ENCODE results near the gene C1orf122. TPM values are rescaled to one million over a fixed set of nuclear protein-coding genes. Genes with fewer than 3 reads are reported as not detected.
"Not testable (repeated sequence)": the region's sequence is repeated elsewhere in the genome, so short reads cannot be mapped to it uniquely, and the experiment has no call there.

The C1orf122 gene
- total and polyA plus RNA-seq, 2 experiments from 2014 or later, result 32.8 to 68.3 TPM

DNA sequence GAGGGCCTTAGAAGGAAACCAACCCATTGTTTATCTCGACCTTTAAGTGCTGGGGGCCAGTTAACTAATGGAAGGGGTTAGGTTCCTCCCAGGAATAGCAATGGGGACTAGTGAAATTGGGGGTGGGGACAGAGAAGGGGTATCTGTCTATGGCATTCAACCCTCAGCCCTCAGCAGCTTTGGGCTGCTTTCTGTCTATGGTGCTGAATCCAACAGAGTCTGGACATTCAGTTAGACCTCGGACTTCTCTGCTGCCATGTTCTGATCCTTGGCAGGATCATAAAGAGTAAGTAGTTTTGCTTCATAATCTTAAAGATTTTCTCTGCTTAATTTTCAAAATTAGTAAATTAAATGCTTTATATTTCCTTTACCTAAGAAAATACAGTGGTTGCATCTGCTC is 40.1 kb upstream of the C1orf122 start:
- H3K27ac ChIP-seq (ENCODE audit: low read depth), result no peak overlapping the region
- no peaks in the 10 kb centered on the region for H3K9me2 ChIP-seq (ENCODE audit: insufficient read depth)
- H3F3A ChIP-seq (replicated peaks; ENCODE audit: low read depth), result 0 out of 2 replicates have a peak, but pooled peaks cover 2% of the 10 kb centered on the region
- ATAC-seq (no peak), DNase-seq (ENCODE audit: low spot score) (peak; percentile 60)
- peak overlapping the region; percentile 93; the same call in 1 of the 2 replicates for H3K4me2 ChIP-seq
- Mint-ChIP-seq H3K9me3 (no peaks in the 10 kb centered on the region), H3K27ac (no peak overlapping the region), H3K36me3 (ENCODE audit: low read depth) (no peaks in the 10 kb centered on the region), H3K27me3 (ENCODE audit: insufficient read depth, low read depth, poor library complexity) (peaks cover 49% of the 10 kb centered on the region), H3K4me1 (peaks cover 28% of the 10 kb centered on the region), H3K4me3 (no peak overlapping the region)
- H3K79me2 ChIP-seq (replicated peaks; ENCODE audit: insufficient read depth), result no peaks in the 10 kb centered on the region
- no peak overlapping the region for H2AFZ ChIP-seq
- H4K20me1 ChIP-seq (replicated peaks; ENCODE audit: insufficient read depth), result no peaks in the 10 kb centered on the region; the same call in 1 of the 2 replicates
- H3K4me1 ChIP-seq (ENCODE audit: insufficient read depth), result peaks cover 19% of the 10 kb centered on the region
- H3K36me3 ChIP-seq (ENCODE audit: insufficient read depth), result no peaks in the 10 kb centered on the region
- TF ChIP-seq REST (IDR thresholded peaks at IDR 0.05; ENCODE audit: unreplicated experiment) (peak; percentile 42), NANOG (IDR thresholded peaks at IDR 0.05; ENCODE audit: borderline replicate concordance) (no peak)
- H3K27me3 ChIP-seq (ENCODE audit: insufficient read depth), result peaks cover 83% of the 10 kb centered on the region
- H3K4me3 ChIP-seq, result no peak overlapping the region

DNA sequence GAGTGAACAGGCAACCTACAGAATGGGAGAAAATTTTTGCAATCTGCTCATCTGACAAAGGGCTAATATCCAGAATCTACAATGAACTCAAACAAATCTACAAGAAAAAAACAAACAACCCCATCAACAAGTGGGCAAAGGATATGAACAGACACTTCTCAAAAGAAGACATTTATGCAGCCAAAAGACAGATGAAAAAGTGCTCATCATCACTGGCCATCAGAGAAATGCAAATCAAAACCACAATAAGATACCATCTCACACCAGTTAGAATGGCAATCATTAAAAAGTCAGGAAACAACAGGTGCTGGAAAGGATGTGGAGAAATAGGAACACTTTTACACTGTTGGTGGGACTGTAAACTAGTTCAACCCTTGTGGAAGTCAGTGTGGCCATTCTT is 36.1 kb upstream of the C1orf122 start:
- H4K20me1 ChIP-seq (replicated peaks; ENCODE audit: insufficient read depth); H3K27ac ChIP-seq (ENCODE audit: low read depth); H3K36me3 Mint-ChIP-seq (ENCODE audit: low read depth); H3K79me2 ChIP-seq (replicated peaks; ENCODE audit: insufficient read depth); H3K9me3 Mint-ChIP-seq; H3K4me2 ChIP-seq; H3K4me3 ChIP-seq; H3K9me2 ChIP-seq (ENCODE audit: insufficient read depth); ATAC-seq; H2AFZ ChIP-seq; DNase-seq (ENCODE audit: low spot score); H3F3A ChIP-seq (replicated peaks; ENCODE audit: low read depth); H3K4me1 ChIP-seq (ENCODE audit: insufficient read depth); H3K27ac Mint-ChIP-seq; H3K4me1 Mint-ChIP-seq; H3K4me3 Mint-ChIP-seq; H3K36me3 ChIP-seq (ENCODE audit: insufficient read depth): not testable (repeated sequence)
- peaks cover 44% of the 10 kb centered on the region for H3K27me3 ChIP-seq (ENCODE audit: insufficient read depth)
- peaks cover 12% of the 10 kb centered on the region for H3K27me3 Mint-ChIP-seq (ENCODE audit: insufficient read depth, low read depth, poor library complexity)

GRCh38 chr1:37776946-37777516 is 30.6 kb upstream of the C1orf122 start:
- no peaks in the 10 kb centered on the region for H4K20me1 ChIP-seq (replicated peaks; ENCODE audit: insufficient read depth)
- DNase-seq (ENCODE audit: low spot score), result no peak
- no peak overlapping the region for H3K27ac Mint-ChIP-seq
- TF ChIP-seq ZNF462 (CRISPR knock-in tag; IDR thresholded peaks at IDR 0.05) (no peak), EZH2 (IDR thresholded peaks at IDR 0.05; ENCODE audit: low read depth, unreplicated experiment) (no peak)
- no peaks in the 10 kb centered on the region for H3K79me2 ChIP-seq (replicated peaks; ENCODE audit: insufficient read depth)
- no peaks in the 10 kb centered on the region for H3K4me1 ChIP-seq (ENCODE audit: insufficient read depth)
- no peaks in the 10 kb centered on the region for H3K36me3 Mint-ChIP-seq (ENCODE audit: low read depth)
- H3K4me3 ChIP-seq, result no peak overlapping the region
- no peak overlapping the region for H2AFZ ChIP-seq
- no peak overlapping the region for H3K27ac ChIP-seq (ENCODE audit: low read depth)
- no peak for ATAC-seq
- no peaks in the 10 kb centered on the region for H3K36me3 ChIP-seq (ENCODE audit: insufficient read depth)
- H3K4me2 ChIP-seq, result no peak overlapping the region
- H3K4me1 Mint-ChIP-seq, result no peaks in the 10 kb centered on the region
- H3F3A ChIP-seq (replicated peaks; ENCODE audit: low read depth), result no peaks in the 10 kb centered on the region
- no peaks in the 10 kb centered on the region for H3K27me3 ChIP-seq (ENCODE audit: insufficient read depth)
- peaks cover 2% of the 10 kb centered on the region; the same call in 1 of the 3 replicates for H3K9me3 Mint-ChIP-seq
- no peak overlapping the region for H3K4me3 Mint-ChIP-seq
- peaks cover 7% of the 10 kb centered on the region for H3K27me3 Mint-ChIP-seq (ENCODE audit: insufficient read depth, low read depth, poor library complexity)
- no peaks in the 10 kb centered on the region for H3K9me2 ChIP-seq (ENCODE audit: insufficient read depth)
